DMS153 treated with DMSO at 0.1 percent for 48 hours (cell line): Measurements from ENCODE around the gene ATG7.

Source experiments
- DNase-seq: peaks from one replicate; lab custom pipeline; 2025; ENCODE audit not compliant: unreplicated experiment; lab: John Stamatoyannopoulos, UW

Gene ATG7

GRCh38 chr3:11350374-11350773 is 78.2 kb downstream of the ATG7 start:
- DNase-seq = no peak

- DNase-seq = no peak
These were observed 79.3 kb downstream of the ATG7 start for GRCh38 chr3:11351451-11351850.

- DNase-seq = no peak
These were observed 84.1 kb downstream of the ATG7 start for GRCh38 chr3:11356269-11356668.

- DNase-seq = no peak
These were observed 90.4 kb downstream of the ATG7 start for GRCh38 chr3:11362600-11362999.

GRCh38 chr3:11363715-11364114 is 91.5 kb downstream of the ATG7 start:
- DNase-seq = no peak

- no peak for DNase-seq
These were observed 92.0 kb downstream of the ATG7 start for GRCh38 chr3:11364181-11364580.

- DNase-seq = no peak
These were observed 95.0 kb downstream of the ATG7 start for GRCh38 chr3:11367143-11367693.

- no peak for DNase-seq
These were observed 98.0 kb downstream of the ATG7 start for GRCh38 chr3:11370191-11370590.

GRCh38 chr3:11370966-11371365 is 98.8 kb downstream of the ATG7 start:
- no peak for DNase-seq

GRCh38 chr3:11371747-11372146 is 99.5 kb downstream of the ATG7 start:
- no peak for DNase-seq

GRCh38 chr3:11373235-11373634 is 101.0 kb downstream of the ATG7 start:
- peak; percentile 0 for DNase-seq

GRCh38 chr3:11373654-11374053 is 101.5 kb downstream of the ATG7 start:
- no peak for DNase-seq

- DNase-seq = no peak
These were observed 103.3 kb downstream of the ATG7 start for GRCh38 chr3:11375333-11376088.

GRCh38 chr3:11377719-11378118 is 105.5 kb downstream of the ATG7 start:
- no peak for DNase-seq

GRCh38 chr3:11379238-11379823 is 107.1 kb downstream of the ATG7 start:
- DNase-seq = peak; percentile 2

GRCh38 chr3:11379824-11380701 is 107.9 kb downstream of the ATG7 start:
- DNase-seq = no peak

- DNase-seq = no peak
These were observed 108.9 kb downstream of the ATG7 start for GRCh38 chr3:11381141-11381540.

- DNase-seq = no peak
These were observed 109.4 kb downstream of the ATG7 start for GRCh38 chr3:11381563-11381962.

- no peak for DNase-seq
These were observed 110.0 kb downstream of the ATG7 start for GRCh38 chr3:11382146-11382745.

GRCh38 chr3:11384074-11384473 is 111.9 kb downstream of the ATG7 start:
- no peak for DNase-seq

- DNase-seq = no peak
These were observed 113.1 kb downstream of the ATG7 start for GRCh38 chr3:11385326-11385725.
